Retinal pigment epithelial cell (primary cell): ENCODE data around the gene FLNB.

Source experiments
- DNase-seq: peaks from one replicate; pipeline ENCODE4 v3.0.0-alpha.2; 2010; ENCODE audit warnings: low read depth
- H3K4me3 ChIP-seq: 2 replicates; pipeline ENCODE4 v1.5.1; 2011; ENCODE audit warnings: mild to moderate bottlenecking, low read length, control low read depth, moderate library complexity
- TF ChIP-seq, protein P1 (sequence below): conservative IDR thresholded peaks from 2 replicates; pipeline ENCODE4 v1.5.1; 2011; ENCODE audit warnings: low read depth, low read length, control low read depth, inconsistent platforms

FLNB gene

DNA sequence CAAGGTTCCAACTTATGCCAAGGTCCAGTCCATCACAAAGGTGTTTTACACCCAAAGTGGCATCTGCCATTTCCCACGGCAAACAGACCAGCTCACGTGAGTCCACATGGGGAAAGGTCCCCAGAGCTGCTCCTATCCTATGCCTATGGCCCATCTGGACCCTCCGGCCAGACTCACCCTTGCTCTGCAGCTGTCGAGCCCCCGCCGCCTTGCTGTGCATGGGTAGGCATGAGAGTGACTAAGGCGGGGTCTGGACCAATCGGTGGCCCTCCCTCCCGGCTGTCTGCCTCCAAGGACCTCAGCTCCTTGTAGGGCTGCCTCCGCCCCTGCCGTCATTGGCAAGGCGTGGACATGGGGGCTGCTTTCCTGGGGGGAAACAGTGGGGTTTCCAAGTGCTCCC, 175.7 kb downstream of the FLNB start:
- TF ChIP-seq, protein P1, sequence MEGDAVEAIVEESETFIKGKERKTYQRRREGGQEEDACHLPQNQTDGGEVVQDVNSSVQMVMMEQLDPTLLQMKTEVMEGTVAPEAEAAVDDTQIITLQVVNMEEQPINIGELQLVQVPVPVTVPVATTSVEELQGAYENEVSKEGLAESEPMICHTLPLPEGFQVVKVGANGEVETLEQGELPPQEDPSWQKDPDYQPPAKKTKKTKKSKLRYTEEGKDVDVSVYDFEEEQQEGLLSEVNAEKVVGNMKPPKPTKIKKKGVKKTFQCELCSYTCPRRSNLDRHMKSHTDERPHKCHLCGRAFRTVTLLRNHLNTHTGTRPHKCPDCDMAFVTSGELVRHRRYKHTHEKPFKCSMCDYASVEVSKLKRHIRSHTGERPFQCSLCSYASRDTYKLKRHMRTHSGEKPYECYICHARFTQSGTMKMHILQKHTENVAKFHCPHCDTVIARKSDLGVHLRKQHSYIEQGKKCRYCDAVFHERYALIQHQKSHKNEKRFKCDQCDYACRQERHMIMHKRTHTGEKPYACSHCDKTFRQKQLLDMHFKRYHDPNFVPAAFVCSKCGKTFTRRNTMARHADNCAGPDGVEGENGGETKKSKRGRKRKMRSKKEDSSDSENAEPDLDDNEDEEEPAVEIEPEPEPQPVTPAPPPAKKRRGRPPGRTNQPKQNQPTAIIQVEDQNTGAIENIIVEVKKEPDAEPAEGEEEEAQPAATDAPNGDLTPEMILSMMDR: no peak
- no peak overlapping the region for H3K4me3 ChIP-seq
- DNase-seq: no peak

DNA sequence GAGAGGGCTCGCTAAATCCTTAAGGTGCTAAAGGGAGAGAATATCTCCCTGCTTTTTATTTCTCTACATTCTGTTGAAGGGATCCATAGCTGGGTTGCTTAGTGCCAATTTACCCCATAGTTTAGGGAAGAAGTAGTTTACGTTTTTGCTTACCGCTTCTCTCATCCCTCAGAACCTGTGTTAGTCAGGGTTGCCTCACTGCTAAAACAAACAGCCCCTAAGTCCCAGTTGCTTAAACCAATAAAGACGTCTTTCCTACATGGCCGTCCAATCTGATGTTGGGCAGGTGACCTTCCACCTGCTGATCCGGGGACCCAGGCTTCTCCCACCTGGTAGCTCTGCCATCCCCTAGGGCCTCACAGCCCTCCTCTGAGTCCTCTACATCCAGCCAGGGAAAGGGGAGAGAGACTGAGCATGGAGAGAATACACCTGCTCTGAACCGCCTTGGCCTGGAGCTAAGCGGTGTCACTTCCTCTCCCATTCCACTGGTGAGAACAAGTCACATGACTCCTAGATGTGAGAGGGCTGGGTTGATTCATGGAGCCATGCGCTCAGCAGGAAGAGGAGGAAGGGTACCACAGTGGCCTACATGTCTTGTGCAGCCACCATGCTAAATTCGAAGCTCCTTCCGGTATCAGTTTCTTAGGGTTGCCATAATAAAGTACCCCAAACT, 176.2 kb downstream of the FLNB start:
- H3K4me3 ChIP-seq: no peak overlapping the region
- TF ChIP-seq, protein P1: no peak
- DNase-seq: no peak

DNA sequence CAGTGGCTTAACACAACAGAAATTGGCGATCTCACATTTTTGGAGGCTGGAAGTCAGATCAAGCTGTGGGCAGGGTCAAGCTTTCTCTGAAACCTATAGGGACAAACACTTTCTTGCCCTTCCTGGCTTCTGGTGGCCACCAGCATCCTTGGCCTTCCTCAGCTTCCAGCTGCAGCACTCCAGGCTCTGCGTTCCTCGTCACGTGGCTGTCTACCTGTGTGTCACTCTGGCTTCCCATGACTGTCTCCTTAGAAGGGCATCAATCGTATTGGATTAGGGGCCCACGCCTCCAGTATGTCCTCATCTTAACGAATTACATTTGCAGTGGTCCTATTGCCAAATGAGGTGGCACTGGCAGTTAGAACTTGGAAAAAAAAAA, 176.7 kb downstream of the FLNB start:
- DNase-seq: no peak
- no peak overlapping the region for H3K4me3 ChIP-seq
- TF ChIP-seq, protein P1: no peak

DNA sequence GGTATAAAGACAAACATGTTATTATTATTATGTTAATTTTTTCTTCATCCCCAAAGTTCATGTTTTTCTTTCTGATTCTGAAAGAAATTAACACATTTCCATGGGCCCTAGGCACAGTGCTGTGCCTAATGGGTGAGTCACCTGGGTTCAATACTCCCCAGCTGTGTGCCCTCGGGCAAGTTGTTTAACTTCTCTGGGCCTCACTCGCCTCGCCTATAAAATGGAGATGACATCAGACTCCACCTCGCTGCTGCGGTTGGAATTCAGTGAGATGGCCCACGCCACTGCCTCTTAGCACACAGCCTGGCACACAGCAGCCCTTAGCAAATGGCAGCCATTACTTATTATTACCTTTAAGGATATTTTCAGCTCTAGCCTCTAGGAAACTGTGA, 179.9 kb downstream of the FLNB start:
- no peak overlapping the region for H3K4me3 ChIP-seq
- TF ChIP-seq, protein P1: no peak
- no peak for DNase-seq

DNA sequence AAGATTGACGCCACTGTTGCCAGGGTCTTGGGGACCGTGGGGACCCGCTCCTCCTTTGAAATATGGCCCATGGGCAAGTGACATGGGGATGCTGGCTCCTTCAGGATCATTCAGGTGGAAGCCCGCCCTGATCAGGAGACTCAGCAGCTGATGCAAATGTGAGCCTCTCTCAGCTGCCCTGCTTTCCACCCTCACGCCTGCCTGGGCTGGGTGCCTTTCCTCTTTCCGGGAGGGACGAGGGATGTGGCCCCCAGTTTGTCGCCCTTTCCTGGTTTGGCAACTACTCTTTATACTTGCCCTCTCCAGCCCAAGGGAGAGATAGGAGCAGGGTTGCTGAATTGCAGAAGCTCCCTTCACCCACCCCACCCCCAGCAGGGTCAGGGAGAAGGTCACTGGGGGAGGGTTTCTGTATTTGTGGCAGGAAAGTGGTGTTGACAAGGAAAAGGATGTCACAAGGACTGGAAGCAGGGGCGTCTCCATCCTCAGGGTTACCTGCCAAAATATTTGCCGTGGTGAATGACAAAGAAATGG, 180.8 kb downstream of the FLNB start:
- TF ChIP-seq, protein P1: no peak
- DNase-seq: no peak
- H3K4me3 ChIP-seq: no peak overlapping the region

DNA sequence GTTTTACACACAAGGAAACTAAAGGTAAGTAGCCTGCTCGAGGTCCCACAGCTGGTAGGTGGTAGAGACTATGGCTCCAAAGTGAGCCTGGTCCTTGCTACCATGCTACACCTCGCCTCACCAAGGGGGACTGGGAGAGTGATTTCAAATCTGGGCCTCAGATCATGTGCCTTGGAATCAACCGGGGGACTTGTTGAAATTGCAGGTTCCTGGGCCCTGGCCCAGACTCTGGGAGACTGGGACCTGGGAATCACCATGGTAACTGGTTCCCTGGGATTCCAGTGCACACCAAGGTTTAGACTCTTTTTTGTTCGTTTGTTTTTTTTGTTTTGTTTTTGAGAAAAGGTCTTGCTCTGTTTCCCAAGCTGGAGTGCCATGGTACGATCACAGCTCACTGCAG, 181.5 kb downstream of the FLNB start:
- TF ChIP-seq, protein P1: no peak
- no peak overlapping the region for H3K4me3 ChIP-seq
- DNase-seq: no peak

DNA sequence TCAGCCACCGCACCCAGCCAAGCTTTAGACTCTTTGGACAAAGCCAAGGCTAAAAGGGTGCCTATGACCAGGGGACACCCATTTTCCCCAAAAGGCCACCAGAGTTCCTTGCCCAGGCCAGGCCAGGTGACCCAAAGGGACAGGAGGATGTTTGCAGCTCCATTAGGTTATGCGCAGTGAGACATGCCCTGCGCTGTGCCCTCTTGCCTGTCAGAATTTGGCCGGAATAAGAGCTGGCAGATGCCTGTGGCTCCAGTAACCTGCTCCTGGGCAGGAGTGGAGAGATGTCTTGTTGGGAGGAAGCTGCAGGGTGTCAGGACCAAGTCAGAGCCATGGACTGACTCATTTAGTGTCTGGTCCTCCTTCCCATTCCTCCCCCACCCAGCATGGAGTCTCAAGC, 182.1 kb downstream of the FLNB start:
- no peak overlapping the region for H3K4me3 ChIP-seq
- no peak for DNase-seq
- TF ChIP-seq, protein P1: no peak
